Medulla oblongata (tissue), 1 donor: ENCODE results near the gene CYP3A4.
"Not testable (repeated sequence)": the region's sequence is repeated elsewhere in the genome, so short reads cannot be mapped to it uniquely, and the experiment has no call there.

Experiments
- DNase-seq: peaks from one replicate; pipeline ENCODE4 v3.0.0-alpha.2; 2015; ENCODE audit errors: extremely low spot score

CYP3A4 gene

GRCh38 chr7:99723201-99723600 is 60.8 kb downstream of the CYP3A4 start:
- DNase-seq, result not testable (repeated sequence)

- DNase-seq, result no peak
These were observed 63.0 kb downstream of the CYP3A4 start for GRCh38 chr7:99720800-99721595.

DNA sequence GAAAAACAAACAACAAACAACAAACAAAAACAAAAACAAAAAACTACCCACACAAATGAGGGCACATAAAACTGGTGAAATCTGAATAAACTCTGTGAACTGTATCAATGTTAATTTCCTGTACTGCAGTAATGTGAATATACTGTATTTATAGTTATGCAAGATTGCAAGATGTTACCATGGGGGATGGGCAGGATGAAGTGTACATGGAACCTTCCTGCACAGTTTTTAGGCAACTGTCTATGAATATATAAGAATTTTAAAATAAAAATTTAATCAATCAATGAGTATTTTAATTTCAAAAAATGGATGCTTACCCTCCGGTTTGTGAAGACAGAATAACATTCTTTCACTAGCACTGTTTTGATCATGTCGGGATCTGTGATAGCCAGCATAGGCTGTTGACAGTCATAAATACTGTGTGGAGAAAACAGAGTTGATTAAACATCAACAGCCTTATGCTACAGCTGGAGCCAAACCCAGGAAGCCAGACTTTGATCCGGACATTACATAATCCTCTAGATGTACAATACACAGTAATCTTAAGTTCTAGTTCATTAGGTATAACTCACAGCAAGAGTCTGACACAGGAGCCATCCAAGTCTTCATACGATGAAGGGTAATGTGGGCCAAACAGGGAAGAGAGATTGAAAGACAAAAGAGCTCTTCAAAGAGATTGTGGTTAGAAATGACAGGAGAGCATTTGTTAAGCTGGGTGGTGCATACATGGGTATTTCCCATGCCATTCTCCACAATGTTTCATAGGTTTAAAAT is 63.8 kb downstream of the CYP3A4 start:
- DNase-seq, result no peak

- DNase-seq, result no peak
These were observed 69.9 kb downstream of the CYP3A4 start for GRCh38 chr7:99713995-99714570.

DNA sequence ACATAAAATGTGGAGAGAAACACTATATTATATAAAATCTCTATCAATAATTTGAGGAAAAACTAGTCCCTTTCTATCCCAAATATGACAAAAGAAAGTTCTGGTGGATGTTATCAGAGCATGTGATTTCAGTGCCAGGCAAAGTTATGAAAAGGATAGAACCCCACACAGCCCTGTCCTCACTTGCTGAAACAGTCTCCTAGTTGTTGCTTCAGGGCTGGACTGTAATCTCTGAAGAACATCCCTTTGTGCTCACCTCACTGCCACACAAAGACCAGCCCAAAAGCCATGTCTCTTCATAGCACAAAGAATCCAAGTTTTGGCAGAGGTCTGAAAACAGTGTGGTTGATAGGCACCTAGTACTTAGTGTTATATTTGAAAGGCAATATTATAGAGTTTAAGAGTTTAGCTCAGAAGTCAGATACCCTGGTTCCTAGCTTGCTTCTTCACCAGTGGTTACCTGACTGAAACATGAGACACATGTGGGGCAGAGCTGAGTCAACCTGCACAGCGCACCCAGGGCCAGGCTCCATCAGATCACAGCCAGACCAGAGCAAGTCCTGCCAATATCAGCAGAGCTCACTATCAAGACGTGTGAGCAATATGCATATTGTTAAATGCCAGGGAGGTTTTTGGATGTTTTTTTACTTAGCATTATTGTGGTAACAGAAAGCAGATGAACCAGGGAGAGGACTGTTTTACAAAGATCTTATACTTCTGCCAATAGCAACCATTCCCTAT is 74.0 kb downstream of the CYP3A4 start:
- no peak for DNase-seq

- no peak for DNase-seq
These were observed 74.7 kb downstream of the CYP3A4 start for GRCh38 chr7:99709260-99709659.

GRCh38 chr7:99707096-99707495 is 76.9 kb downstream of the CYP3A4 start:
- no peak for DNase-seq
